MM.1S (cell line): ENCODE data around the gene TEX14.

Source experiments
- DNase-seq: peaks from one replicate; pipeline ENCODE4 v3.0.0-alpha.2; 2015
- H2AFZ ChIP-seq: fragments of 300-600 bp; sonication (generic); 2 replicates; pipeline ENCODE4 v1.6.0; 2016; ENCODE audit warnings: antibody characterized with exemption, low read length
- H3F3A ChIP-seq: fragments of 300-600 bp; sonication (generic); 2 replicates; pipeline ENCODE4 v1.6.1; 2016; ENCODE audit warnings: mild to moderate bottlenecking, antibody characterized with exemption, low read length, moderate library complexity, mixed read lengths; ENCODE audit not compliant: insufficient read depth
- H3K27ac ChIP-seq: fragments of 300-600 bp; sonication (generic); 2 replicates; pipeline ENCODE4 v1.5.1; 2016; ENCODE audit warnings: mild to moderate bottlenecking, low read length
- H3K27me3 ChIP-seq: fragments of 300-600 bp; sonication (generic); replicated peaks from 2 replicates; pipeline ENCODE4 v1.6.0; 2016; ENCODE audit warnings: low read length; ENCODE audit not compliant: insufficient read depth
- H3K36me3 ChIP-seq: fragments of 300-600 bp; sonication (generic); replicated peaks from 2 replicates; pipeline ENCODE4 v1.6.1; 2016; ENCODE audit warnings: mild to moderate bottlenecking, low read length, mixed read lengths; ENCODE audit not compliant: insufficient read depth
- H3K4me1 ChIP-seq: fragments of 300-600 bp; sonication (generic); 2 replicates; pipeline ENCODE4 v1.6.1; 2016; ENCODE audit warnings: low read length, mixed read lengths
- H3K4me2 ChIP-seq: fragments of 300-600 bp; sonication (generic); 2 replicates; pipeline ENCODE4 v1.6.0; 2016; ENCODE audit warnings: low read depth, low read length
- H3K4me3 ChIP-seq: fragments of 300-600 bp; sonication (generic); 2 replicates; pipeline ENCODE4 v1.5.1; 2016; ENCODE audit warnings: low read length, mixed read lengths
- H3K79me2 ChIP-seq: fragments of 300-600 bp; sonication (generic); 2 replicates; pipeline ENCODE4 v1.6.1; 2016; ENCODE audit warnings: mixed run types, low read length, mixed read lengths
- H3K9ac ChIP-seq: fragments of 300-600 bp; sonication (generic); 2 replicates; pipeline ENCODE4 v1.6.1; 2016; ENCODE audit warnings: low read length, mixed read lengths
- H3K9me2 ChIP-seq: fragments of 300-600 bp; sonication (generic); replicated peaks from 2 replicates; pipeline ENCODE4 v1.6.1; 2016; ENCODE audit warnings: mild to moderate bottlenecking, low read length, mixed read lengths; ENCODE audit not compliant: insufficient read depth
- H3K9me3 ChIP-seq: fragments of 300-600 bp; sonication (generic); replicated peaks from 2 replicates; pipeline ENCODE4 v1.6.1; 2016; ENCODE audit warnings: mild to moderate bottlenecking, low read length, mixed read lengths; ENCODE audit not compliant: insufficient read depth
- H4K20me1 ChIP-seq: fragments of 300-600 bp; sonication (generic); 2 replicates; pipeline ENCODE4 v1.6.1; 2016; ENCODE audit warnings: mild to moderate bottlenecking, low read length, moderate library complexity, mixed read lengths; ENCODE audit not compliant: insufficient read depth
- CTCF ChIP-seq: fragments of 300-600 bp; sonication (generic); IDR thresholded peaks from 2 replicates; pipeline ENCODE4 v1.5.1; 2016; ENCODE audit warnings: antibody characterized with exemption, low read length, mixed read lengths
- EZH2 ChIP-seq: fragments of 300-600 bp; sonication (generic); optimal IDR thresholded peaks from 2 replicates; pipeline ENCODE3; 2017; ENCODE audit warnings: low read depth, mild to moderate bottlenecking, antibody characterized with exemption, low read length, mixed read lengths
- EZH2phosphoT487 ChIP-seq: fragments of 300-600 bp; sonication (generic); IDR thresholded peaks from 2 replicates; pipeline ENCODE4 v1.6.1; 2018; ENCODE audit warnings: antibody characterized with exemption, low read length

The TEX14 gene

GRCh38 chr17:58574025-58574424 is 117.8 kb downstream of the TEX14 start:
- H2AFZ ChIP-seq: no peak overlapping the region
- H3K36me3 ChIP-seq: no peaks in the 10 kb centered on the region
- no peaks in the 10 kb centered on the region for H3K9me3 ChIP-seq
- H4K20me1 ChIP-seq: no peaks in the 10 kb centered on the region
- H3K9me2 ChIP-seq: no peaks in the 10 kb centered on the region
- no peak overlapping the region for H3K4me3 ChIP-seq
- H3K79me2 ChIP-seq: no peaks in the 10 kb centered on the region
- TF ChIP-seq EZH2: no peak
- TF ChIP-seq EZH2phosphoT487: no peak
- TF ChIP-seq CTCF: no peak
- H3K27ac ChIP-seq: no peak overlapping the region
- no peaks in the 10 kb centered on the region; the same call in 1 of the 2 replicates for H3F3A ChIP-seq
- no peak overlapping the region for H3K9ac ChIP-seq
- no peak for DNase-seq
- no peaks in the 10 kb centered on the region for H3K27me3 ChIP-seq
- H3K4me2 ChIP-seq: no peak overlapping the region
- H3K4me1 ChIP-seq: peaks cover 19% of the 10 kb centered on the region

- Histone ChIP-seq H3K27me3 (no peaks in the 10 kb centered on the region), H3F3A (no peaks in the 10 kb centered on the region; the same call in 1 of the 2 replicates), H3K27ac (no peak overlapping the region), H4K20me1 (no peaks in the 10 kb centered on the region), H3K79me2 (no peaks in the 10 kb centered on the region), H3K36me3 (no peaks in the 10 kb centered on the region), H3K4me1 (peaks cover 19% of the 10 kb centered on the region), H3K9me2 (no peaks in the 10 kb centered on the region), H3K9me3 (no peaks in the 10 kb centered on the region), H3K4me3 (no peak overlapping the region), H2AFZ (no peak overlapping the region), H3K9ac (no peak overlapping the region), H3K4me2 (no peak overlapping the region)
- DNase-seq: no peak
- TF ChIP-seq CTCF: no peak
- no peak for TF ChIP-seq EZH2phosphoT487
- TF ChIP-seq EZH2: no peak
Measured at GRCh38 chr17:58572846-58573245, 119.0 kb downstream of the TEX14 start.

GRCh38 chr17:58570758-58571157 is 121.1 kb downstream of the TEX14 start:
- Histone ChIP-seq H3K4me3 (no peak overlapping the region), H3K79me2 (no peaks in the 10 kb centered on the region), H3F3A (no peaks in the 10 kb centered on the region), H3K9me3 (no peaks in the 10 kb centered on the region), H3K27me3 (no peaks in the 10 kb centered on the region), H3K9ac (no peak overlapping the region), H4K20me1 (no peaks in the 10 kb centered on the region), H3K9me2 (no peaks in the 10 kb centered on the region), H3K27ac (no peak overlapping the region), H2AFZ (no peak overlapping the region), H3K4me2 (no peak overlapping the region), H3K36me3 (no peaks in the 10 kb centered on the region), H3K4me1 (0 out of 2 replicates have a peak, but pooled peaks cover 3% of the 10 kb centered on the region)
- TF ChIP-seq EZH2phosphoT487: no peak
- TF ChIP-seq EZH2: no peak
- no peak for TF ChIP-seq CTCF
- no peak for DNase-seq
